HUES6 (cell line): ENCODE data around the gene MMS22L.
"Not testable (repeated sequence)": the region's sequence is repeated elsewhere in the genome, so short reads cannot be mapped to it uniquely, and the experiment has no call there.

Source experiments
- H3K27ac ChIP-seq: 2 replicates; pipeline ENCODE4 v1.7.0; 2013; ENCODE audit warnings: low read depth, mild to moderate bottlenecking, low read length, inconsistent platforms
- H3K27me3 ChIP-seq: 2 replicates; pipeline ENCODE4 v1.6.1; 2013; ENCODE audit warnings: low read length; ENCODE audit not compliant: control insufficient read depth, insufficient read depth
- H3K36me3 ChIP-seq: 2 replicates; pipeline ENCODE4 v1.6.1; 2013; ENCODE audit warnings: low read length; ENCODE audit not compliant: control insufficient read depth, insufficient read depth
- H3K4me1 ChIP-seq: 2 replicates; pipeline ENCODE4 v1.6.1; 2013; ENCODE audit warnings: low read length; ENCODE audit not compliant: control insufficient read depth, insufficient read depth
- H3K4me3 ChIP-seq: 2 replicates; pipeline ENCODE4 v1.5.1; 2013; ENCODE audit warnings: low read depth, low read length
- H3K9ac ChIP-seq: one replicate; pipeline ENCODE4 v1.6.1; 2013; ENCODE audit warnings: mild to moderate bottlenecking, low read length
- H3K9me3 ChIP-seq: 2 replicates; pipeline ENCODE4 v1.6.1; 2013; ENCODE audit warnings: low read depth, low read length; ENCODE audit not compliant: control insufficient read depth, insufficient read depth

Gene MMS22L

GRCh38 chr6:97186416-97186999, 96.5 kb downstream of the MMS22L start:
- Histone ChIP-seq H3K27ac (no peak overlapping the region), H3K4me3 (no peak overlapping the region), H3K9me3 (no peaks in the 10 kb centered on the region), H3K36me3 (no peaks in the 10 kb centered on the region; the same call in 1 of the 2 replicates), H3K9ac (no peak overlapping the region), H3K27me3 (no peaks in the 10 kb centered on the region), H3K4me1 (no peaks in the 10 kb centered on the region)

- no peaks in the 10 kb centered on the region for H3K9me3 ChIP-seq
- no peak overlapping the region for H3K4me3 ChIP-seq
- no peak overlapping the region for H3K9ac ChIP-seq
- no peaks in the 10 kb centered on the region for H3K4me1 ChIP-seq
- peaks cover 30% of the 10 kb centered on the region for H3K36me3 ChIP-seq
- H3K27me3 ChIP-seq = no peaks in the 10 kb centered on the region
- no peak overlapping the region for H3K27ac ChIP-seq
Measured at GRCh38 chr6:97177905-97178304, 105.1 kb downstream of the MMS22L start.

- Histone ChIP-seq H3K4me3 (no peak overlapping the region), H3K36me3 (peaks cover 35% of the 10 kb centered on the region), H3K4me1 (no peaks in the 10 kb centered on the region), H3K9ac (no peak overlapping the region), H3K9me3 (no peaks in the 10 kb centered on the region), H3K27me3 (no peaks in the 10 kb centered on the region), H3K27ac (no peak overlapping the region)
Measured at GRCh38 chr6:97176468-97176867, 106.5 kb downstream of the MMS22L start.

- Histone ChIP-seq H3K9ac (no peak overlapping the region), H3K9me3 (no peaks in the 10 kb centered on the region), H3K27ac (no peak overlapping the region), H3K4me3 (no peak overlapping the region), H3K36me3 (peaks cover 34% of the 10 kb centered on the region), H3K27me3 (no peaks in the 10 kb centered on the region), H3K4me1 (no peaks in the 10 kb centered on the region)
Measured at GRCh38 chr6:97175806-97176205, 107.2 kb downstream of the MMS22L start.

GRCh38 chr6:97174471-97174870, 108.5 kb downstream of the MMS22L start:
- Histone ChIP-seq H3K27me3 (no peaks in the 10 kb centered on the region), H3K9me3 (no peaks in the 10 kb centered on the region), H3K4me3 (no peak overlapping the region), H3K27ac (no peak overlapping the region), H3K9ac (no peak overlapping the region), H3K4me1 (no peaks in the 10 kb centered on the region), H3K36me3 (peaks cover 28% of the 10 kb centered on the region)

GRCh38 chr6:97160280-97160679, 122.7 kb downstream of the MMS22L start:
- peaks cover 34% of the 10 kb centered on the region for H3K36me3 ChIP-seq
- 0 out of 2 replicates have a peak, but pooled peaks cover 2% of the 10 kb centered on the region for H3K9me3 ChIP-seq
- H3K27ac ChIP-seq = no peak overlapping the region
- H3K4me1 ChIP-seq = no peaks in the 10 kb centered on the region
- no peak overlapping the region for H3K9ac ChIP-seq
- no peak overlapping the region for H3K4me3 ChIP-seq
- H3K27me3 ChIP-seq = no peaks in the 10 kb centered on the region

GRCh38 chr6:97155447-97155846, 127.6 kb downstream of the MMS22L start:
- peaks cover 23% of the 10 kb centered on the region for H3K36me3 ChIP-seq
- not testable (repeated sequence) for H3K27ac ChIP-seq, H3K27me3 ChIP-seq, H3K4me3 ChIP-seq, H3K9ac ChIP-seq, H3K4me1 ChIP-seq, H3K9me3 ChIP-seq

- H3K4me3 ChIP-seq = no peak overlapping the region
- H3K36me3 ChIP-seq = peaks cover 20% of the 10 kb centered on the region
Measured at GRCh38 chr6:97154015-97154414, 129.0 kb downstream of the MMS22L start.

GRCh38 chr6:97151601-97152000, 131.4 kb downstream of the MMS22L start:
- Histone ChIP-seq H3K4me1 (no peaks in the 10 kb centered on the region), H3K27me3 (no peaks in the 10 kb centered on the region), H3K4me3 (no peak overlapping the region), H3K9me3 (0 out of 2 replicates have a peak, but pooled peaks cover 1% of the 10 kb centered on the region), H3K36me3 (peaks cover 36% of the 10 kb centered on the region), H3K27ac (no peak overlapping the region), H3K9ac (no peak overlapping the region)

More at GRCh38 chr6:97154015-97154414, 129.0 kb downstream of the MMS22L start:
- Histone ChIP-seq H3K4me1 (no peaks in the 10 kb centered on the region), H3K27me3 (no peaks in the 10 kb centered on the region), H3K9me3 (0 out of 2 replicates have a peak, but pooled peaks cover 2% of the 10 kb centered on the region), H3K27ac (no peak overlapping the region), H3K9ac (no peak overlapping the region)

- Histone ChIP-seq H3K36me3 (peaks cover 38% of the 10 kb centered on the region), H3K27me3 (no peaks in the 10 kb centered on the region), H3K4me1 (no peaks in the 10 kb centered on the region), H3K9ac (no peak overlapping the region), H3K27ac (no peak overlapping the region), H3K4me3 (no peak overlapping the region), H3K9me3 (no peaks in the 10 kb centered on the region)
Measured at GRCh38 chr6:97150932-97151331, 132.1 kb downstream of the MMS22L start.

GRCh38 chr6:97147421-97147820, 135.6 kb downstream of the MMS22L start:
- no peak overlapping the region for H3K4me3 ChIP-seq
- H3K9ac ChIP-seq = no peak overlapping the region
- no peaks in the 10 kb centered on the region for H3K4me1 ChIP-seq
- no peak overlapping the region for H3K27ac ChIP-seq
- no peaks in the 10 kb centered on the region for H3K27me3 ChIP-seq
- H3K36me3 ChIP-seq = peaks cover 43% of the 10 kb centered on the region
- no peaks in the 10 kb centered on the region for H3K9me3 ChIP-seq
